H7 (cell line): Measurements from ENCODE around the gene MTG2. TPM values are rescaled to one million over a fixed set of nuclear protein-coding genes. Genes with fewer than 3 reads are reported as not detected.
A peak's percentile ranks its signal among the peaks of the same experiment; 100 is the strongest.

Source experiments
- DNase-seq: peaks from one replicate; pipeline ENCODE4 v3.0.0; 2012
- H3K27me3 ChIP-seq: 2 replicates; pipeline ENCODE4 v1.6.0; 2011; ENCODE audit warnings: mild to moderate bottlenecking, low read length; ENCODE audit not compliant: control insufficient read depth, insufficient read depth
- H3K36me3 ChIP-seq: replicated peaks from 2 replicates; pipeline ENCODE4 v1.5.1; 2011; ENCODE audit warnings: low read length; ENCODE audit not compliant: control insufficient read depth, insufficient read depth
- H3K4me3 ChIP-seq: 2 replicates; pipeline ENCODE4 v1.5.1; 2011; ENCODE audit warnings: low read depth, mild to moderate bottlenecking, control low read depth, low read length, moderate library complexity; ENCODE audit not compliant: insufficient read depth
- total RNA-seq: library from RNA; depleted of rRNA; stranded (reverse); fragments of >200 nt; shearing (Covaris generic); gene quantifications from 2 replicates; pipeline ENCODE4 v1.2.3, GENCODE V29; 2014

MTG2 gene
- total RNA-seq, 1 experiment from 2014 or later, result 37.8 TPM

GRCh38 chr20:62163485-62163865 lies 19.4 kb upstream of the MTG2 start:
- no peaks in the 10 kb centered on the region for H3K27me3 ChIP-seq

DNA sequence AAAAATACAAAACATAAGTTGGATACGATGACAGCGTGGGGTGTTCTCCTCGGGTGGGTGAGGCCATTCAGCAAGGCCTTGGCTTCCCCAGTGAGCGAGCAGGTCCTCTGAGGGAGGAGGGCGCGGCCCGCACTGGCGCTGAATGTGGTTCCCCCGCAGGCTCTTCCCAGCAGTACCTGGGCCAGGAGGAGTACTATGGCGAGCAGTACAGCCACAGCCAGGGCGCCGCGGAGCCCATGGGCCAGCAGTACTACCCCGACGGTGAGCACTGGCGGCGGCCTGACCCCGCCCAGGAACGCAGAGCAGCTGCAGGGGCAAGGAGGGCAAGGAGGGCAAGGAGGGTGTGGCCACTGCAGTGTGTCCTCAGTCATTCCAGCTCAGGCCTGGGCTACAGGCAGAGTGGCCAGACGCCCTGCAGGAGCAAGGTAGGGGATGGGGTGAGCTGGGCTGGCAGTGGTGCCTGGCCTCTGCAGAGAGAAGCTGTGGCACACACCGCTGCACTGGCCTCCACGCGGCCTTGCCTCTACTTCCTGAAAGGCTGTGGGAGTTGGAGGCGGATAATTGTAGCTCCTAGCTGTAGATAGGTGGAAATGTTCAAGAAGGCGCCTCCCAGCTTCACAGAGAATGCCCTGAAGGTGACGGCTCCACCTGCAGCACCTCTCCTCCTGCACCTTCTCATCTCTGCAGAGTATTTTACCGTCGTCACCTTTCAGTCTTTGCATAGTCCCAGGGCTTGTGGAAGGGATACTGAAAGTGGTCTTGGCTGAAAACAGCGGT lies 18.7 kb upstream of the MTG2 start:
- Histone ChIP-seq H3K27me3 (no peaks in the 10 kb centered on the region), H3K4me3 (no peak overlapping the region), H3K36me3 (peaks cover 27% of the 10 kb centered on the region)
- no peak for DNase-seq

More at GRCh38 chr20:62163485-62163865, 19.4 kb upstream of the MTG2 start:
- no peak for DNase-seq
- Histone ChIP-seq H3K36me3 (peaks cover 28% of the 10 kb centered on the region), H3K4me3 (no peak overlapping the region)

DNA sequence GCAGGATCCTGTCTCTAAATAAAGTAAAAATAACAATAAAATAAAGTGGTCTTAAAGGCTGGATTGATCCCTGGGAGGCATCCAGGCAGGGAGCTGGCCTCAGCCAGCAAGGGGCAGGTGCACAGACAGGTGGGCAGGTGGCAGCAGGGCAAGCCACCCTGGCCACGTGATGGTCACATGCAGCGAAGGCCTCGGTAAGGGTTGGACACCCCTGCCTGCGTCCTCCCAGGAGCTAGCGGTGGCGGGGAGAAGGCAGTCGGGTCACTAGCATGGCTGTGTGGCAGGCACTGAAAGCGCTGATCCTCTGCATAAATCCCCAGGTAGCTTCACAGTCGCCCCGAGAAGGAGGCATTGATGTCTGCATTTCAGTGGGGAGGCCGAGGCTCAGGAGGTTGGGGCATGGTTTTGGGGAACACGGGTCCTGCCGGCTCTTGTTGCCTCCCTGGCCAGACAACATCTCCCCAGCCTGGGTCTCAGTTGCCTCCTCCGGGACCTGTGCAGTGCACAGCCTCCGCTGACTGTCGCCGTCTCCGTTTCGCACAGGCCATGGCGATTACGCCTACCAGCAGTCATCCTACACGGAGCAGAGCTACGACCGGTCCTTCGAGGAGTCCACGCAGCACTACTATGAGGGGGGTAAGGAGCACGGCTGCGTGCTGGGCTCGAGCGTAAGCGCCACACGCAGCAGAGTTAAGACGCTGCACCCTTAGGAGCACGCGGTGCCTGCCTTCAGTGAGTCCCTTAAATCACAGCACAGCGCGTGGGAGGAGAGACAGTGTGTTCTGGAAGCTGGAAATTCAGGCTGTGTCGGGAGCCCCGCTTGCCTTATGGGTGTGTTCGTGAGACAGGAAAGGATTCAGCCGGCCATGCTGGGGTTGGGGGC lies 17.7 kb upstream of the MTG2 start:
- no peak for DNase-seq
- H3K36me3 ChIP-seq, result peaks cover 25% of the 10 kb centered on the region
- no peak overlapping the region for H3K4me3 ChIP-seq
- no peaks in the 10 kb centered on the region for H3K27me3 ChIP-seq

- H3K27me3 ChIP-seq, result no peaks in the 10 kb centered on the region
- peaks cover 24% of the 10 kb centered on the region for H3K36me3 ChIP-seq
- no peak overlapping the region for H3K4me3 ChIP-seq
- DNase-seq, result peak; percentile 80
These were observed 16.9 kb upstream of the MTG2 start for GRCh38 chr20:62165762-62166399.

- H3K4me3 ChIP-seq, result no peak overlapping the region
- H3K27me3 ChIP-seq, result no peaks in the 10 kb centered on the region
- peaks cover 17% of the 10 kb centered on the region for H3K36me3 ChIP-seq
- DNase-seq, result no peak
These were observed 15.4 kb upstream of the MTG2 start for GRCh38 chr20:62167474-62167873.

GRCh38 chr20:62168061-62168460 lies 14.8 kb upstream of the MTG2 start:
- Histone ChIP-seq H3K36me3 (peaks cover 16% of the 10 kb centered on the region), H3K27me3 (no peaks in the 10 kb centered on the region), H3K4me3 (no peak overlapping the region)
- DNase-seq, result no peak

GRCh38 chr20:62168890-62169435 lies 13.9 kb upstream of the MTG2 start:
- no peaks in the 10 kb centered on the region for H3K27me3 ChIP-seq
- DNase-seq, result no peak
- H3K4me3 ChIP-seq, result no peak overlapping the region
- H3K36me3 ChIP-seq, result peaks cover 16% of the 10 kb centered on the region

- no peak for DNase-seq
- H3K4me3 ChIP-seq, result no peak overlapping the region
- H3K27me3 ChIP-seq, result no peaks in the 10 kb centered on the region
- H3K36me3 ChIP-seq, result peaks cover 11% of the 10 kb centered on the region
These were observed 12.3 kb upstream of the MTG2 start for GRCh38 chr20:62170536-62170935.

GRCh38 chr20:62171245-62171644 lies 11.6 kb upstream of the MTG2 start:
- Histone ChIP-seq H3K36me3 (peaks cover 10% of the 10 kb centered on the region), H3K27me3 (no peaks in the 10 kb centered on the region), H3K4me3 (no peak overlapping the region)
- no peak for DNase-seq

DNA sequence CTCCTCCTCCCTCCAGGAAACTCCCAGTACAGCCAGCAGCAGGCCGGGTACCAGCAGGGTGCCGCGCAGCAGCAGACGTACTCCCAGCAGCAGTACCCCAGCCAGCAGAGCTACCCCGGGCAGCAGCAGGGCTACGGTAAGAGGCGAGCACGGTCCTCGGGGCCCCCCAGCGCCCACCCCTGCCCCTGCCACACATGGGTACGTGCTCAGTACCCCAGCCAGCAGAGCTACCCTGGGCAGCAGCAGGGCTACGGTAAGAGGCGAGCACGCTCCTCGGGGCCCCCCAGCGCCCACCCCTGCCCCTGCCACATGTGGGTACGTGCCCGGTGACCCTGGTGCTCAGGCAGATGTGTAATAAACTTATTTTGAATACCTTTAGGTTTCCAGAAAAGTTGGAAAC lies 10.2 kb upstream of the MTG2 start:
- DNase-seq, result peak; percentile 57

DNA sequence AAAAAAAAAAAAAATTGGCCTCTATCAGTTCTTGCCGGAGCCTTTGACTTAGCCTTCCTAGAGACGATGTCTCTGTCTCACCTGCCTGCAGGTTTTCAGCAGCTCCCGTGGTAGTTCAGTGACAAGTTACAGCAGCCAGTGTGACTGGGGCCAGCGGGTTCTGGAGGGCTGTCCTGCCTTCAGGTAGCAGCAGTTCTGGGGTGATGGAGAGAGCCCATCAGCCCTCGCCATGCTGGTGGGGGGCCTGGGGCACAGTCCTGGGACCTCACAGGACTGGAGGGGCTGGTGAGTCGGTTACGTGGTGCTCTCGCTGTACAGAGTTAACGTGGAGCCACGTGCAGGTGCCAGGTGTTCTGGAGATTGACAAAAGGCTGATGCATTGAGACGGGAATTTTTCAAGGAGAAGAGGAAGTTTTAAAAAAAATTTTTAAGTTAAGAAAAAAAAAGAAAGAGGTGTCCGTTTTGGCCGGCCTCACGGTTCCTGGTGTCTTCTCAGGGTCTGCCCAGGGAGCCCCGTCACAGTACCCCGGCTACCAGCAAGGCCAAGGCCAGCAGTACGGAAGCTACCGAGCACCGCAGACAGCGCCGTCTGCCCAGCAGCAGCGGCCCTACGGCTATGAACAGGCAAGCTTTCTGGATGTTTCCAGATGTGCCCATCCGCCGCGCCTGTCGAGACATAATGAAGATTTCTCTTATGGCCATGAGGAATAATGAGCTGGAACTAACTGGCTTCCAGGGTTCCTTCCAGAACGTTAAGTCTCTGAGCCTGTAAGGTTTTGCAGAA lies 8.6 kb upstream of the MTG2 start:
- H3K36me3 ChIP-seq, result peaks cover 9% of the 10 kb centered on the region
- no peak for DNase-seq
- no peak overlapping the region for H3K4me3 ChIP-seq

More for the DNA sequence above, 10.2 kb upstream of the MTG2 start:
- Histone ChIP-seq H3K4me3 (no peak overlapping the region), H3K27me3 (no peaks in the 10 kb centered on the region), H3K36me3 (peaks cover 8% of the 10 kb centered on the region)

DNA sequence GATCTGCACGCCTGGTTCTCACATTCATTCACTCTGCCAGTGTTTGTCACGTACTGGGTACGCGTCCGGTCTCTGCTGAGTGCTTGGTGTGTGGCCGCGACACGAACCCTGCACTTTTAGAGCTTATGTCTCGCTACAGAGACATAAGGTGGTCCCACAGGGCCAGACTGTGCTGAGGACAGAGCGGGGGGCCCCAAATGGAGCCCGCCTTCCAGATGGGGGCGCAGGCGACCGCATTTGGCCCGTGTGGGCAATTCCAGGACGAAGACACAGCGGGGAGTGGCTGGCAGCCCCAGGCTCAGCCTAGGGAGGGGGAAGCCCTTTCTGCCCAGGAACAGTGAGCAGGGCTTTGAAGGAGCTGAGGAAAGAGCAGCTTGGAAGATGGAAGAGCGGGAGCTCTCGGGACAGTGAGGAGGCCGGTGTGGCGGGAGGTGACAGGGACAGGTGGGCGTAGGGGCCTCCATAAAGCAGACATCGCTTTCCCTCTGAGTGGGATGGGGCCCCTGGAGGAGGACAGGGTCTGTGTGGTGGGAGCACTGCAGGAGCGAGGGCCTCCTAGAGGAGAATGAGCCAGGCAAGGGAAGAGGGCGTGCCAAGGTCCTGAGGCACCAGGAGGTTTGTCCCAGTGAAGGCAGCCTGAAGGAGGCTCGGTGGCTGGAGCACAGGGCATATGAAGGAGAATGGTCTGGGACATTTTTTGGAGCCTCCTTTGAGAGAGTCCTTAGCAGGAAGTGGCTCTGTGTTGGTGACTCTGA lies 7.8 kb upstream of the MTG2 start:
- no peak for DNase-seq
- no peaks in the 10 kb centered on the region for H3K27me3 ChIP-seq
- peaks cover 10% of the 10 kb centered on the region for H3K36me3 ChIP-seq
- no peak overlapping the region for H3K4me3 ChIP-seq

More for the DNA sequence above, 8.6 kb upstream of the MTG2 start:
- H3K27me3 ChIP-seq, result no peaks in the 10 kb centered on the region

DNA sequence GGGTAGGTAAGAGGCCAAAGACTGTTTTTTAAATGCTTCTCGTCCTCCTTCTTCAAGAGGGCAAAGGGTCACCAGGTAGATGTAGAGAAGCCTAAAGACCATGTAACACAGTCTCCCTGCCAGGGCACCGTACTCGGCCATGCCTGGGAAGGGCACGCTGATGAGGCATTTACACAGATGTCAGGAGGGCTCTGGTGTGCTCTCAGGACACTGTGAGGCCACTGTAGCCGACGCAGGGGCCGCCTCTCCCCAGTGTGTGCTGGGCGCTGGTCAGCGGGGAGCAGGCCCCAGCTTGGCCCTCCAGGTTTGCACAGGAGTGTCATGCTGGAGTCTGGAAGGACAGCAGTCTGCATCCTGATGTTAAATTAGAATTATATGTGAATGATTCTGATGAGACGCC lies 7.1 kb upstream of the MTG2 start:
- no peak for DNase-seq
- Histone ChIP-seq H3K4me3 (no peak overlapping the region), H3K27me3 (no peaks in the 10 kb centered on the region), H3K36me3 (peaks cover 10% of the 10 kb centered on the region)
